SH-SY5Y (cell line): ENCODE results near the gene ETV6.

Experiments used
- GATA2 ChIP-seq: IDR thresholded peaks from 2 replicates; pipeline ENCODE4 v1.6.1; 2011; ENCODE audit warnings: mild to moderate bottlenecking, low read depth, low read length
- GATA3 ChIP-seq: IDR thresholded peaks from 2 replicates; pipeline ENCODE4 v1.6.1; 2011; ENCODE audit warnings: low read depth, mild to moderate bottlenecking, low read length, moderate library complexity

DNA sequence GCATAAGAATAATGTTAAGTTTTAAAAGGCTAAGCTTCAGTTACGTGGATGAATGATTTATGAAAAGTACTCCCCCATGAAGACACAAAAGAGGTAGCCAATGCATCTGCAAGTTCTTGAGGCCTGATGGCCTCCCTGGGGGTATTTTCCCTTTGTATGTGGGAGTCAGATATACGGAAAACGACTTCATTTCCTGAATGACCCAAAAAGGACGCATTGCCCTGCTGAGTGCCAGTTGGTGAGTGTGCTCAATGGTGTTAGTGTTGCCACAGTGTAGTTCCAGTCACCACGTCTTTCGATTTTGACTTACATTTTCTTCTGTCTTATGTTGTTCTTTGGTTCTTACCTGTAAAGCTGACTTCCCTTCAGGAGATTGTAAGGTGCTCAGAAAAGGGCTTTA, 8.0 kb downstream of the ETV6 start:
- no peak for TF ChIP-seq GATA2
- no peak for TF ChIP-seq GATA3
